SU-DHL-6 (cell line): ENCODE results near the gene RPN1.
A peak's percentile ranks its signal among the peaks of the same experiment; 100 is the strongest.

Experiments
- H2AFZ ChIP-seq: fragments of 200-600 bp; sonication (generic); 2 replicates; pipeline ENCODE4 v1.6.1; 2014; ENCODE audit warnings: low read depth, mild to moderate bottlenecking, moderate library complexity, mixed read lengths, antibody characterized with exemption, low read length; ENCODE audit not compliant: severe bottlenecking
- H3F3A ChIP-seq: fragments of 200-600 bp; shearing (Covaris generic); 2 replicates; pipeline ENCODE4 v1.6.0; 2016; ENCODE audit warnings: antibody characterized with exemption, mild to moderate bottlenecking; ENCODE audit not compliant: insufficient read depth
- H3K27ac ChIP-seq: fragments of 200-600 bp; sonication (generic); 2 replicates; pipeline ENCODE4 v1.5.1; 2016; ENCODE audit warnings: low read depth, mild to moderate bottlenecking, low read length, moderate library complexity, mixed read lengths
- H3K27me3 ChIP-seq: fragments of 200-600 bp; sonication (generic), shearing (Covaris generic); 2 replicates; pipeline ENCODE4 v1.6.0; 2014; ENCODE audit warnings: mild to moderate bottlenecking, low read length
- H3K36me3 ChIP-seq: fragments of 200-600 bp; sonication (generic); 2 replicates; pipeline ENCODE4 v1.6.1; 2014; ENCODE audit warnings: mild to moderate bottlenecking, low read length, mixed read lengths
- H3K4me2 ChIP-seq: fragments of 300-600, 200-600 bp; shearing (Covaris generic), sonication (generic); 2 replicates; pipeline ENCODE4 v1.6.0; 2014; ENCODE audit warnings: low read length, low read depth, mild to moderate bottlenecking; ENCODE audit not compliant: poor library complexity, severe bottlenecking
- H3K4me3 ChIP-seq: fragments of 200-600 bp; sonication (generic); 2 replicates; pipeline ENCODE4 v1.5.1; 2014; ENCODE audit warnings: antibody characterized with exemption, low read length, mild to moderate bottlenecking, mixed read lengths; ENCODE audit not compliant: insufficient read depth, poor library complexity, severe bottlenecking
- H3K79me2 ChIP-seq: fragments of 200-600 bp; sonication (generic); 2 replicates; pipeline ENCODE4 v1.6.1; 2014; ENCODE audit warnings: mild to moderate bottlenecking, low read length, moderate library complexity; ENCODE audit not compliant: insufficient read depth
- H3K9ac ChIP-seq: fragments of 200-600 bp; sonication (generic); 2 replicates; pipeline ENCODE4 v1.7.0; 2014; ENCODE audit warnings: mild to moderate bottlenecking, low read length
- H3K9me2 ChIP-seq: fragments of 200-600 bp; sonication (generic); replicated peaks from 2 replicates; pipeline ENCODE4 v1.6.1; 2014; ENCODE audit warnings: low read length; ENCODE audit not compliant: insufficient read depth
- H3K9me3 ChIP-seq: fragments of 200-600 bp; sonication (generic); 2 replicates; pipeline ENCODE4 v1.6.1; 2014; ENCODE audit warnings: low read length, mixed read lengths; ENCODE audit not compliant: insufficient read depth
- H4K20me1 ChIP-seq: fragments of 200-600 bp; sonication (generic); 2 replicates; pipeline ENCODE4 v1.6.1; 2014; ENCODE audit warnings: low read depth, mild to moderate bottlenecking, antibody characterized with exemption, low read length, moderate library complexity, mixed read lengths
- CTCF ChIP-seq: fragments of 200-600 bp; sonication (generic); IDR thresholded peaks from one replicate; pipeline ENCODE4 v1.5.1; 2017; ENCODE audit warnings: antibody characterized with exemption, mild to moderate bottlenecking, low read length, moderate library complexity; ENCODE audit not compliant: insufficient read depth, poor library complexity, severe bottlenecking
- EZH2phosphoT487 ChIP-seq: fragments of 200-600 bp; sonication (generic), shearing (Covaris generic); conservative IDR thresholded peaks from 2 replicates; pipeline ENCODE4 v1.6.1; 2018; ENCODE audit warnings: mild to moderate bottlenecking, antibody characterized with exemption, low read length, moderate library complexity, mixed read lengths

The RPN1 gene

GRCh38 chr3:128684986-128685726 lies 34.5 kb upstream of the RPN1 start:
- Histone ChIP-seq H3K36me3 (no peaks in the 10 kb centered on the region), H2AFZ (no peak overlapping the region), H3K27ac (no peak overlapping the region), H3F3A (0 out of 2 replicates have a peak, but pooled peaks cover 8% of the 10 kb centered on the region), H3K4me2 (no peak overlapping the region), H3K9me3 (no peaks in the 10 kb centered on the region), H3K4me3 (no peak overlapping the region), H3K9ac (no peak overlapping the region), H4K20me1 (no peaks in the 10 kb centered on the region), H3K79me2 (no peaks in the 10 kb centered on the region), H3K9me2 (no peaks in the 10 kb centered on the region), H3K27me3 (no peaks in the 10 kb centered on the region)
- no peak for TF ChIP-seq CTCF
- no peak for TF ChIP-seq EZH2phosphoT487

- Histone ChIP-seq H3K9me3 (no peaks in the 10 kb centered on the region), H3K27me3 (no peaks in the 10 kb centered on the region), H2AFZ (no peak overlapping the region), H3K36me3 (no peaks in the 10 kb centered on the region), H3K4me2 (no peak overlapping the region), H4K20me1 (no peaks in the 10 kb centered on the region), H3F3A (0 out of 2 replicates have a peak, but pooled peaks cover 8% of the 10 kb centered on the region), H3K9ac (no peak overlapping the region), H3K9me2 (no peaks in the 10 kb centered on the region), H3K79me2 (no peaks in the 10 kb centered on the region), H3K4me3 (no peak overlapping the region), H3K27ac (no peak overlapping the region)
- TF ChIP-seq CTCF, result no peak
- no peak for TF ChIP-seq EZH2phosphoT487
These were observed 33.3 kb upstream of the RPN1 start for GRCh38 chr3:128683957-128684356.

GRCh38 chr3:128681369-128681829 lies 30.8 kb upstream of the RPN1 start:
- no peak for TF ChIP-seq EZH2phosphoT487
- TF ChIP-seq CTCF, result no peak

More at GRCh38 chr3:128681369-128681829, 30.8 kb upstream of the RPN1 start:
- Histone ChIP-seq H2AFZ (peak overlapping the region; percentile 92), H3K9me2 (no peaks in the 10 kb centered on the region), H4K20me1 (no peaks in the 10 kb centered on the region), H3K9me3 (no peaks in the 10 kb centered on the region), H3K27me3 (no peaks in the 10 kb centered on the region), H3K79me2 (no peaks in the 10 kb centered on the region), H3K9ac (peak overlapping the region; percentile 76), H3K4me3 (peak overlapping the region; percentile 56), H3K36me3 (no peaks in the 10 kb centered on the region), H3K27ac (peak overlapping the region; percentile 59), H3F3A (peaks cover 21% of the 10 kb centered on the region), H3K4me2 (peak overlapping the region; percentile 97)
